NB4 (cell line): ENCODE results near the gene SGO2.

Experiments used
- CTCF ChIP-seq: IDR thresholded peaks from one replicate; pipeline ENCODE4 v1.5.1; 2012; ENCODE audit warnings: low read depth, low read length
- MYC ChIP-seq: IDR thresholded peaks from 2 replicates; pipeline ENCODE4 v1.6.1; 2011; ENCODE audit warnings: low read depth, low read length
- POLR2A ChIP-seq: IDR thresholded peaks from 2 replicates; pipeline ENCODE4 v1.6.1; 2011; ENCODE audit warnings: mild to moderate bottlenecking; ENCODE audit not compliant: insufficient read length; ENCODE audit errors: extremely low read depth
- TF ChIP-seq, protein P1 (sequence below): IDR thresholded peaks from 2 replicates; pipeline ENCODE4 v1.6.1; 2011; ENCODE audit warnings: low read depth, low read length

GRCh38 chr2:200627110-200627770, 101.2 kb downstream of the SGO2 start:
- TF ChIP-seq CTCF (no peak), POLR2A (no peak), MYC (no peak)
- TF ChIP-seq, protein P1, sequence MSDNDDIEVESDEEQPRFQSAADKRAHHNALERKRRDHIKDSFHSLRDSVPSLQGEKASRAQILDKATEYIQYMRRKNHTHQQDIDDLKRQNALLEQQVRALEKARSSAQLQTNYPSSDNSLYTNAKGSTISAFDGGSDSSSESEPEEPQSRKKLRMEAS, result no peak
